ENCODE measurements around the gene GPC6.

The GPC6 gene

GRCh38 chr13:94050686-94051085 lies 824.1 kb downstream of the GPC6 start:
- DNase-seq (ENCODE audit: low read depth), result no peak

DNA sequence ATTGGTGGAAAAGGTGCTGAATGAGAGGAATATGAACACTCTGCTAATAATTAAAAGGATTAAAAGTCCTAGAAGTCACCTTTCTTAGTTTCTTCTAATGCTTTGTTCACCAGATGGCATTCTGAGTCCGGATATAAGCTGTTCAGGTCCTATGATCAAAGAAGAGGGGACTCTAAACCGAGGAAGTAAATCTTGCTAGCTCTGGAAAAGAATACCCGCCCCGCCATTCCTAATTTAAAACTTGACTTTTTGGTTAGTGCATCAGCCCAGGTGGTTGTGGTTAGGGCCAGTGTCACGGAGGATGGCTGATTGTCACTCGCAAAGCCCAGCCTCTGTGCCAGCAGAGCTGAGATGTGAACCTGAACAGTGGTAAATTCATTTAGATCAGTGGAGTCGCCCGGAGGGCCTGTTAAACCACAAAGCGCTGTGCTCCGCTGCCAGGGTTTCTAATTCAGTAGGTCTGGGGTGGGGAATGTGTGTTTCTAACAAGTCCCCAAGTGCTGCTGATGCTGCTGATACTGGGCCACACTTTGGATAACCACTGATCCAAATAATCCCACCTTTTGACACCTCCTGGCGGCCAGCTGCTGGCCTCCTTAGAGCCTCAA lies 827.5 kb downstream of the GPC6 start:
- no peak for DNase-seq (ENCODE audit: low read depth)

GRCh38 chr13:94056362-94056990 lies 829.9 kb downstream of the GPC6 start:
- no peak for DNase-seq (ENCODE audit: low read depth)

DNA sequence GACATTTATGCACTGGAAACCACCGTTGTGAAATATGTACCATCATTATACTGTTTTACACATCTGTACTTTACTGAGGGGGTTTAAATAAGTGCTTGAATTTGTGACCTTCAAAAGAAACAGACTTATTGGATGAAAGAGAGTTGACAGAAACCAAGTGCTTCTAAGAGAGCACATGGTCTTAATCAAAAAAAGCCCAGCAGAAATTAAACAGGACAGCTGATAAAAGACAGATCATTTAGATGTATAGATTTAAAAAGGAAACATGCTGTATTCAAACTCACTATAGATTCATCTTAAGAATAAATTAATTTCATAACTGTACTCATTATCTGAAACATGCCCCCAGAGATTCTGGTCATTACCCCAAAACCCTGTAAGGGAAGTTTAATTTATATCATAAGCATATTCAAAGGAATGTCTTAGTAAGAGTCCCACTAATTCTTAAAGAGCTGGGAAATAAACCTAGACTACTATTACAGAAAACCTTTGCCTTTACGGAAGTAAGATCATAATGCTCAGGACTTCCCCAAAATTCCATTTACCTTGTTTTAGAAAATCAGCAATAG lies 831.1 kb downstream of the GPC6 start:
- DNase-seq (ENCODE audit: low read depth), result no peak

GRCh38 chr13:94058821-94059360 lies 832.3 kb downstream of the GPC6 start:
- DNase-seq (ENCODE audit: low read depth), result no peak

GRCh38 chr13:94061301-94061700 lies 834.7 kb downstream of the GPC6 start:
- no peak for DNase-seq (ENCODE audit: low read depth)

DNA sequence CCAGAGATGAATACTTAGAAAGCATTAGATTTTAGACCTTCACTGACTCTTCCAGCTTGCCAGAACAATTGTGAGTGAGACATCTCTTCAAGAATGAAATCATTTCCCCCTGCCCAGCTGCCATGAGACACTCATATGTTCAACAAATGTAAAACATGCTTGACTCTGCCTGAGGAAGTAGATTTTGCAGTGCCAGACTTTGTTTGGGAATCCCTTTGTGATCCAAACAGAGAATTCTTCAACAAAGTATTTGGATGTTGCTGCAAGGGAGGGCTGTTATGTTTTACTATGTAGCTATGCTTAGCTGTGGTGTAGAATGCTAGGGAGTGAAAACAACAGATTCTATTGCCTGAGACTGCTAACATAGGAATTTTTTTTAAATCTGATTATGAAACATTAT lies 836.5 kb downstream of the GPC6 start:
- DNase-seq (ENCODE audit: low read depth), result no peak

DNA sequence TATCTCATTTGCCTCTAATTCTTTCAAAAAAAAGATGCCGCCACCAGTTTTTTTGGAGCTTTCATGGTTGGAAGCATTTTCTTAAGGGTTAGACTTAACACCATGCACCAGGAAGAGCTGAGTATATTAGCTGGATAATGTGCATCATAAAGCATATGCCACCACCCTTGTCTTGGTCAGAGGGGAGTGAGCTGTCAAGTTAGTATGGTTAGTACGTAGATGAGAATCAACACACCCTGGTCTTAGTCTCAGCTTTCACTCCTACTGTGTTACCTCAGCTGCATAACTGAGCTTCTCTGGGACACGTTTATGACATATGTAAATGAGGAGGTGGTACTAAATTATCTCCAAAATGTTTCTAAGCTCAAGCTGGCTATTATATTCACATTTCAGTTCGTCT lies 837.2 kb downstream of the GPC6 start:
- DNase-seq (ENCODE audit: low read depth), result no peak

- DNase-seq (ENCODE audit: low read depth), result no peak
Observed at GRCh38 chr13:94065741-94066140, 839.1 kb downstream of the GPC6 start.

GRCh38 chr13:94073007-94073744 lies 846.6 kb downstream of the GPC6 start:
- DNase-seq (ENCODE audit: low read depth), result peak; percentile 55

GRCh38 chr13:94079876-94080275 lies 853.3 kb downstream of the GPC6 start:
- no peak for DNase-seq (ENCODE audit: low read depth)

GRCh38 chr13:94080527-94080926 lies 853.9 kb downstream of the GPC6 start:
- DNase-seq (ENCODE audit: low read depth), result no peak

- DNase-seq (ENCODE audit: low read depth), result no peak
Observed at GRCh38 chr13:94087100-94087499, 860.5 kb downstream of the GPC6 start.

DNA sequence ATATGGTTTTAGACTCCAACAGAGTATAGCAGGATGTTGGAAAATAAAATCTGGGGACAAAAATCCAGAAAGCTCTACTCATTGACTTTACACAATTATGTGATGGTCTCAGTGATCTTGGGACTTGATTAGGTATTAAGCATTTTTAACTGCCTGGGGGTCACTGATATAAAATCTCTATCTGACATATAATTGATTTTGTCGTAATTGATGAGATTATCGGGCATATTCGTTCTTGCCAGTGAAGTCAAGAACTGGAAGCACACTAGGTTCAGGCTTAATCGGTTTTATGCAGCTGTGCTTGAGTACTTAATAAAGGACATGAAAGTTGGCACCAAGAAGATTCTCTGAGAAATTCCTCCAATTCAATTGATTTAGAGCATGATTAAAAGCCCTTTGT lies 862.1 kb downstream of the GPC6 start:
- DNase-seq (ENCODE audit: low read depth), result no peak

DNA sequence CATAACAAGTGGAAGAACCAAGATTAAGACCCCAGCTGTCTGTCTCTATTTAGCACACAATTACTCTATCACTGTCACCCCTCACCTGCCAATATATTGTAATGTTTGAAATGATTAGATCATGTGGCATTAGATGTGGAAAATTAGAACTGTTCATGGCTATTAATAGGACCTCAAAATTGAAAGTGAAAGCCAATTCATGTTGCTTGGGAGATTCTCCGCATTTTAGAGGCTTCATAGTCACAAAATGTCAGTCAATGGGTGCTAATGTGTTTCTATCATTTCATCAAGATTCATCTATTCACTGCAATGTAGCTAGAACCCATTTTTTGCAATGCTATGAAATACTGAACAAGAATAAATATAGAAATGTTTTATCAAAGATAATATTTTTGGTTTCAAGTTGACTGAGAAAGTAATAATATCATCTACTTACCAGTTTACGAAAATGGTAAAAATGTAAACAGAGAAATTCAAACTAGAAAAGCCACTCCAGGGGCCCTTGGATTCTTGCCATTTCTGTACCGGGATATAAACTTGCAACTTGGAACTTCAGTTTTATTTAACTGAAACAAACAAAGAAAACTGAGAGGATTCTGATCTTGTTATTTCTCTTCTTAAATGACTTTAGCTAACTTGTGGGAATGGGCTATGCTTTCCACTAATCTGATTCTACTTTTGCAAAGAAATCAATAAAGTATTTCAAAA lies 864.3 kb downstream of the GPC6 start:
- no peak for DNase-seq (ENCODE audit: low read depth)

- no peak for DNase-seq (ENCODE audit: low read depth)
Observed at GRCh38 chr13:94093652-94094315, 867.2 kb downstream of the GPC6 start.

DNA sequence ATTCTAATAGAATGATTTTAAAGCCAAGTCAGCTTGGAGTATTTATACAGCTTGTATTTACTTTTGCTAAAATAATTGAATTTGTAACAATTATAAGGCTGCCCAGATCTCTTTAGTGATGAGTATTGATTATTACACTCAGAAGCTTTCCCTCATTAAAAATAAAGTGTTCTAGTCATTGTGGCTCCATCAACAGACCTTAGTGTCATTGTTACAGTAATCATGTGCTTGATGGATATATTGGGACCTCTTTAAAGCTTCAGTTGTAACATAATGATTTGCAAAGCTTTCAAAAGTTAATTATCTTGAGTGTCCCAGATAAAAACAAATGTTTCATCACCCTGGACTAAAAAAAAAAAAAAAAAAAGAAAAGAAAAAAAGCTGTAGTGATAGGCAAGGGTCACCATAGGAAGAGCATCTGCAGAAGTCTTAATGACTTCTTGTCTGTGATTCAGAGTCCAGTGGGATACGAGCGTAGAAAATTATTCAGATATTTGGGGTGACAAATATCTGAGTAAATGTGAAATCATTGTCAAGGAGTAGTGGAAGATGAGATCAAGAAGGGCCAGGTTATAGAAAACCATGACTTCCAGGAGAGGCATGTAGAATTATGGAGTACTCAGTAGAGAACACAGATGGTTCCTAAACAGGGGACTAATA lies 883.2 kb downstream of the GPC6 start:
- no peak for DNase-seq (ENCODE audit: low read depth)

DNA sequence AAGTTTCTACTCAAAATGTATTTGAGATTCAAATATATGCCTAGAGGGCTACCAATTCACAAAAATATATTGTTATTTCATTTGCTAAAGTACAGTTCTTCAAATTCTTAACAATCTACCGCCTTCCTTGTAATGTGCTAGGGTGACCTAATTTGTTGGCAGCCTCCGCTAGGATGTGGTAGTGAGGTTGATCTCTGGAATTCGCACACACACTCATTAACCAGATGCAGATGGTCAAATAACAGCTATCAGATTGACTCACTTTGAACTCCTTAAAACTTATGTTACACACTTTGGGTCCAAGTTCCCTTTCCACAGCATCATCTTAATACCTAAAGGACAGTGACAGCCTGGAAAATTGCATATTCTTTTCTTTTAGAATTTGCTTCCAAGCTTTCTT lies 885.6 kb downstream of the GPC6 start:
- DNase-seq (ENCODE audit: low read depth), result peak; percentile 92

GRCh38 chr13:94112731-94113130 lies 886.1 kb downstream of the GPC6 start:
- no peak for DNase-seq (ENCODE audit: low read depth)

- no peak for DNase-seq (ENCODE audit: low read depth)
Observed at GRCh38 chr13:94113245-94113644, 886.6 kb downstream of the GPC6 start.

DNA sequence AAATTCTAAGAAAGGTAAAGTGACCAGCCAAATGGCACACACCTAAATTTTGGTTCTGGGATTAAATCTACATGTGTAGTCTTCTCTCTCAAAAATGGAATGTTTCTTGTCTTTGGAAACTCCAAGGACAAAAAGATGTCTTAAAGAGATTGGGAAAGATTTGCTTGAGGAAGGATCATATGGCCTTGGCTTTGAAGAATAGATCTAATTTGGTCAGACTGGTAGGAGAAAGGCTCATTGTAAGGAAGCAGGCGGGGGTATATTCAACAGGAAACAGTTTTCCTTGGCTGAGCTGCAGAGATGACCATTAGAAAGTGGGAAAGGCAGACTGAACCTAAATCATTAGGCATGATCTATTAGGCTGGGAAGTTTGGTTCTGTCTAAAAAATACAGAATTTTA lies 887.6 kb downstream of the GPC6 start:
- no peak for DNase-seq (ENCODE audit: low read depth)
